Measurements from ENCODE around the gene TXNDC2. TPM values are rescaled to one million over a fixed set of nuclear protein-coding genes. Genes with fewer than 3 reads are reported as not detected.

Gene TXNDC2
- total and polyA plus RNA-seq, 4 donors: under 0.01 to 0.09 TPM; not detected in 2

DNA sequence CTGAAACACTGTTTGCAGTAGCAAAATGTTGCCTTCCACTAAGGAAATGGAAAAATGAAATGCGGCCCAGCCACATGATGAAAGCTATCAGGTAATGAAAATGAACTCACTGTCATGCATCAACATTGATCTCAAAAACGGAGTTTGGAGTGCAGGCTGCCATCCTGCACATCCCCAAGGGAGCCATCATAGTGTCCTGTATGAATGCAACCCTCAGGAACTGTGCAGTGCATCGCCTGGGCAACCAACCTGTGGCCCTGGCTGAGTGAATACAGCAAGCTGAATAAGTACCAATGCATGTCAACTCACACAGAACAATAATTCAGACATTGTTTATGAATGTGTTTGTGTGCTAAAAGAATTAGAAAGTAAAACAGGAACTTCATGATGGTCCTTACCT lies 23.1 kb upstream of the TXNDC2 start:
- H3K9ac ChIP-seq (ENCODE audit: low read depth in 1 of 2, low read length in 2 of 2): no peak overlapping the region
- H3K4me1 ChIP-seq (ENCODE audit: control insufficient read depth in 4 of 4, insufficient read depth in 4 of 4, low read length in 3 of 4): no peaks in the 10 kb centered on the region
- WGBS: 61% methylated on average over 3 of the region's 3 CpGs
- no peaks in the 10 kb centered on the region for H3K36me3 ChIP-seq (ENCODE audit: control insufficient read depth in 4 of 4, insufficient read depth in 3 of 4, low read depth in 1 of 4, low read length in 3 of 4)
- peaks cover 0 to 3% (median 3%) of the 10 kb centered on the region in 4 donors for H3K9me3 ChIP-seq (ENCODE audit: control insufficient read depth in 4 of 4, low read length in 3 of 4)
- no peak overlapping the region for H3K27ac ChIP-seq (ENCODE audit: low read depth in 1 of 2, low read length in 2 of 2)
- no peaks in the 10 kb centered on the region for H3K27me3 ChIP-seq (ENCODE audit: control insufficient read depth in 4 of 4, insufficient read depth in 4 of 4, low read length in 3 of 4)
- TF ChIP-seq FOXA2 (IDR thresholded peaks at IDR 0.05): no peak
- no peak for TF ChIP-seq NR2F2 (IDR thresholded peaks at IDR 0.05)
- no peak for TF ChIP-seq TAF1 (conservative IDR thresholded peaks at IDR 0.05)
- TF ChIP-seq, protein P1, sequence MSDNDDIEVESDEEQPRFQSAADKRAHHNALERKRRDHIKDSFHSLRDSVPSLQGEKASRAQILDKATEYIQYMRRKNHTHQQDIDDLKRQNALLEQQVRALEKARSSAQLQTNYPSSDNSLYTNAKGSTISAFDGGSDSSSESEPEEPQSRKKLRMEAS (IDR thresholded peaks at IDR 0.05): no peak
- TF ChIP-seq, protein P2, sequence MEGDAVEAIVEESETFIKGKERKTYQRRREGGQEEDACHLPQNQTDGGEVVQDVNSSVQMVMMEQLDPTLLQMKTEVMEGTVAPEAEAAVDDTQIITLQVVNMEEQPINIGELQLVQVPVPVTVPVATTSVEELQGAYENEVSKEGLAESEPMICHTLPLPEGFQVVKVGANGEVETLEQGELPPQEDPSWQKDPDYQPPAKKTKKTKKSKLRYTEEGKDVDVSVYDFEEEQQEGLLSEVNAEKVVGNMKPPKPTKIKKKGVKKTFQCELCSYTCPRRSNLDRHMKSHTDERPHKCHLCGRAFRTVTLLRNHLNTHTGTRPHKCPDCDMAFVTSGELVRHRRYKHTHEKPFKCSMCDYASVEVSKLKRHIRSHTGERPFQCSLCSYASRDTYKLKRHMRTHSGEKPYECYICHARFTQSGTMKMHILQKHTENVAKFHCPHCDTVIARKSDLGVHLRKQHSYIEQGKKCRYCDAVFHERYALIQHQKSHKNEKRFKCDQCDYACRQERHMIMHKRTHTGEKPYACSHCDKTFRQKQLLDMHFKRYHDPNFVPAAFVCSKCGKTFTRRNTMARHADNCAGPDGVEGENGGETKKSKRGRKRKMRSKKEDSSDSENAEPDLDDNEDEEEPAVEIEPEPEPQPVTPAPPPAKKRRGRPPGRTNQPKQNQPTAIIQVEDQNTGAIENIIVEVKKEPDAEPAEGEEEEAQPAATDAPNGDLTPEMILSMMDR (IDR thresholded peaks at IDR 0.05; ENCODE audit: low read depth, low read length, missing input control): no peak
- no peak for TF ChIP-seq FOXA1 (IDR thresholded peaks at IDR 0.05)
- TF ChIP-seq RAD21 (IDR thresholded peaks at IDR 0.05): no peak
- no peak for TF ChIP-seq HNF4G (IDR thresholded peaks at IDR 0.05)
- TF ChIP-seq, protein P3, sequence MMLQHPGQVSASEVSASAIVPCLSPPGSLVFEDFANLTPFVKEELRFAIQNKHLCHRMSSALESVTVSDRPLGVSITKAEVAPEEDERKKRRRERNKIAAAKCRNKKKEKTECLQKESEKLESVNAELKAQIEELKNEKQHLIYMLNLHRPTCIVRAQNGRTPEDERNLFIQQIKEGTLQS (IDR thresholded peaks at IDR 0.05): no peak
- no peak for TF ChIP-seq SP1 (IDR thresholded peaks at IDR 0.05)
- TF ChIP-seq, protein P4, sequence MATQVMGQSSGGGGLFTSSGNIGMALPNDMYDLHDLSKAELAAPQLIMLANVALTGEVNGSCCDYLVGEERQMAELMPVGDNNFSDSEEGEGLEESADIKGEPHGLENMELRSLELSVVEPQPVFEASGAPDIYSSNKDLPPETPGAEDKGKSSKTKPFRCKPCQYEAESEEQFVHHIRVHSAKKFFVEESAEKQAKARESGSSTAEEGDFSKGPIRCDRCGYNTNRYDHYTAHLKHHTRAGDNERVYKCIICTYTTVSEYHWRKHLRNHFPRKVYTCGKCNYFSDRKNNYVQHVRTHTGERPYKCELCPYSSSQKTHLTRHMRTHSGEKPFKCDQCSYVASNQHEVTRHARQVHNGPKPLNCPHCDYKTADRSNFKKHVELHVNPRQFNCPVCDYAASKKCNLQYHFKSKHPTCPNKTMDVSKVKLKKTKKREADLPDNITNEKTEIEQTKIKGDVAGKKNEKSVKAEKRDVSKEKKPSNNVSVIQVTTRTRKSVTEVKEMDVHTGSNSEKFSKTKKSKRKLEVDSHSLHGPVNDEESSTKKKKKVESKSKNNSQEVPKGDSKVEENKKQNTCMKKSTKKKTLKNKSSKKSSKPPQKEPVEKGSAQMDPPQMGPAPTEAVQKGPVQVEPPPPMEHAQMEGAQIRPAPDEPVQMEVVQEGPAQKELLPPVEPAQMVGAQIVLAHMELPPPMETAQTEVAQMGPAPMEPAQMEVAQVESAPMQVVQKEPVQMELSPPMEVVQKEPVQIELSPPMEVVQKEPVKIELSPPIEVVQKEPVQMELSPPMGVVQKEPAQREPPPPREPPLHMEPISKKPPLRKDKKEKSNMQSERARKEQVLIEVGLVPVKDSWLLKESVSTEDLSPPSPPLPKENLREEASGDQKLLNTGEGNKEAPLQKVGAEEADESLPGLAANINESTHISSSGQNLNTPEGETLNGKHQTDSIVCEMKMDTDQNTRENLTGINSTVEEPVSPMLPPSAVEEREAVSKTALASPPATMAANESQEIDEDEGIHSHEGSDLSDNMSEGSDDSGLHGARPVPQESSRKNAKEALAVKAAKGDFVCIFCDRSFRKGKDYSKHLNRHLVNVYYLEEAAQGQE (IDR thresholded peaks at IDR 0.05): no peak
- no peak for TF ChIP-seq GABPA (IDR thresholded peaks at IDR 0.05 in 1 of 2, conservative IDR thresholded peaks at IDR 0.05 in 1 of 2)
- TF ChIP-seq RXRA (IDR thresholded peaks at IDR 0.05): no peak
- no peak for TF ChIP-seq HNF4A (conservative IDR thresholded peaks at IDR 0.05)
- TF ChIP-seq EGR1 (IDR thresholded peaks at IDR 0.05; ENCODE audit: low read depth in 2 of 2): no peak
- TF ChIP-seq JUND (IDR thresholded peaks at IDR 0.05): no peak
- H3K4me3 ChIP-seq (ENCODE audit: low read depth in 1 of 3, low read length in 3 of 3): no peak overlapping the region
- DNase-seq (ENCODE audit: low spot score): no peak

DNA sequence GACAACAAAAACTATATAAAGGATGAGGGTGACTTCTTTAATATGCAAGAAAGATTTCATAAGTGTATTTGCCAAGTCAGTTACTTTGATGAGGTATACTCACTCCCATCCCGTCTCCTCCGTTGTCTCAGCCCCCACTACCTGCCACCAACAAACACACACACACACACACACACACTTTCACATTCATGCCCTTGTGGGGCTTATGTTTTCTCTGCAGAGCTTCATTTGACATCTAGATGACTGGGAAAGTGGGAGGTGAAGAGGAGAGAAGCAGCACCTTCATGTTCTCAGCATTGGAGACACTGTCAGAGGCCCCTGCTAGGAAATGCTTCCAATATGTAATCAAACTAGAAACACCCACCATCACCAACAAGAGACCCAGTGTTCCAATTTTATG lies 22.5 kb upstream of the TXNDC2 start:
- no peaks in the 10 kb centered on the region for H3K4me1 ChIP-seq (ENCODE audit: control insufficient read depth in 4 of 4, insufficient read depth in 4 of 4, low read length in 3 of 4)

More for the DNA sequence above, 22.5 kb upstream of the TXNDC2 start:
- Histone ChIP-seq H3K9me3 (ENCODE audit: control insufficient read depth in 4 of 4, low read length in 3 of 4) (peaks cover 0 to 3% (median 3%) of the 10 kb centered on the region in 4 donors), H3K27ac (ENCODE audit: low read depth in 1 of 2, low read length in 2 of 2) (no peak overlapping the region), H3K36me3 (ENCODE audit: control insufficient read depth in 4 of 4, insufficient read depth in 3 of 4, low read depth in 1 of 4, low read length in 3 of 4) (no peaks in the 10 kb centered on the region), H3K4me3 (ENCODE audit: low read depth in 1 of 3, low read length in 3 of 3) (no peak overlapping the region), H3K9ac (ENCODE audit: low read depth in 1 of 2, low read length in 2 of 2) (no peak overlapping the region), H3K27me3 (ENCODE audit: control insufficient read depth in 4 of 4, insufficient read depth in 4 of 4, low read length in 3 of 4) (no peaks in the 10 kb centered on the region)
- TF ChIP-seq, protein P2 (IDR thresholded peaks at IDR 0.05; ENCODE audit: low read depth, low read length, missing input control): no peak
- TF ChIP-seq FOXA2 (IDR thresholded peaks at IDR 0.05): no peak
- TF ChIP-seq HNF4G (IDR thresholded peaks at IDR 0.05): no peak
- no peak for TF ChIP-seq FOXA1 (IDR thresholded peaks at IDR 0.05)
- DNase-seq (ENCODE audit: low spot score): no peak
- 60% methylated on average over 2 of the region's 2 CpGs for WGBS

All from liver (tissue), 9 donors.